Stimulated activated CD4-positive, alpha-beta T cell treated with anti-CD3 and anti-CD28 coated beads, Interleukin-12 subunit alpha, Interleukin-12 subunit beta, amount 100 ng/mL, for 24 hours (primary cell): Measurements from ENCODE around the gene C1orf122.

Experiments
- DNase-seq, 2 experiments: peaks; one replicate each; pipeline ENCODE4 v3.0.0-alpha.2; 2020; ENCODE audit warnings: low read depth in 2 of 2

The C1orf122 gene

DNA sequence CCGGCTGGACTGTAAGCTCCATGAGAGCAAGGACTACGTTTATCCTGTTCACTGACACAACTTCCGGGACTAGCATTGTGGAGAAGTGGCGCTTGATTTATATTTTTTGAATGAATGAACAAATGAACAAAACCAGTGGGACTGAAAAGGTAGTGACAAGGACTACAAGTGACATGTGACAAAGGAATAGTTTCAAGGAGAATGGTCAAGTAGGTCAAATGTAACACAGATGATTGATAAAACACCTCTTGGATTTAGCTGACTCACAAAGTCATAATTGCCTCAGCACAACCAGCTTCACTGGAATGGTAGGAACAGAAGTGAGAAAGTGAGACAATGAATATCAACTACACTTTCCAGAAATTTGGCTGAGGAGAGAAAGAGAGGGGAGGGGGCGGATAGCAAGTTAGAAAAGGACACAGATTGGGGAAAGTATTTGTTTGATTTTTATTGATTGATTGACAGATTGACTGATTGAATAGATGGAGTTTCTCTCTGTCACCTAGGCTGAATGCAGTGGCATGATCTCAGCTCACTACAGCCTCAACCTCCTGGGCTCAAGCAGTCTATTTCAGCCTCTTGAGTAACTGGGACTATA, 37.6 kb downstream of the C1orf122 start:
- DNase-seq, result no peak

DNA sequence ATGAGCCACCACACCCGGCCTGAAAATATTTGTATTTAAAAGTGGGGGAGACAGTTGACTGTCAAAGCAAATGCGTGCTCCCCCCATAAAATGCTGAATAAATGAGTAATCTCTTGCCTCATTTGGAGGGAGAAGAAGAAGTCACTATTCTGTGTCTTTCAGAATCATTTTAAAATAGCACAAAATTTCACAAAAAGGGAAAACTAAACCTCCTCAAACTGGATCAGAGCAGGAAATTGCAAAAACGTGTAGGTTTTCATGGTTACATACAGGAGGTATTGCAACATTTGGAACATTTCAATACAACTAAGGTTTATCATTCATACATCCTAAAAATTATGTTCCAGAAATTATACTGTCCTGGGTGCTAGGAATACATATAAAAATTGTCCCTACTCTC, 38.2 kb downstream of the C1orf122 start:
- no peak for DNase-seq

DNA sequence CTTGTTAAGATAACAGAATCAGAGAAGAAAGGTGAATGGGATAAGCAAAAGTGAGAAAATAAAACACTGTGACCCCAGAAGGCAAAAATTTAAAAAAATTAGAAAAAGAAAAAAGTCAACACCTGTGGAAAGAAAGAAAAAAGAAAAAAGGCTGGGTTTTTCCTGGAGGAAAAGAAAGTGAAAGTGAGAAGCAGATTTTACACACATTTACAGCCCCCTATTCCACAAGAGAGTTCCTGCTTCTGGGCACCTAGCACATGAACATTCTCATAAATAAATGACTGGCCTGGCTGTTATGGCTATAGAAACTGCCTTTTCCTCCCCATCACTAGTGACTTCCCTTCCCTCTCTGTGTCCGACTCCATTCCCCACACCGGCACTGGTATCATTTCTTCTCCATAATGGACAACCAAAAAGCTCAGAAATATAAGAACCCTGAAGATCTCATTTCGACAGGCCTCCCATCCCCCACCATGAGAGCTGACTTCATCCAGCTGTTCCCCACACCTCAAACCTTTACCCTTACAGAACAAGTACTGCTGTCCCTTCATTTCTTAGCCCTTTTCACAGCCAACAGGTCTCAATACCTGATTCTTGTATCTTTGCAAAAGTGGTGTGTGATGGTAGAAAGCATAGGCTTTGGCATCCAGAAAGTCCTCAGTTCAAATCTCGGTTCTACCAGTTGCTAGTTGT, 39.2 kb downstream of the C1orf122 start:
- no peak for DNase-seq

DNA sequence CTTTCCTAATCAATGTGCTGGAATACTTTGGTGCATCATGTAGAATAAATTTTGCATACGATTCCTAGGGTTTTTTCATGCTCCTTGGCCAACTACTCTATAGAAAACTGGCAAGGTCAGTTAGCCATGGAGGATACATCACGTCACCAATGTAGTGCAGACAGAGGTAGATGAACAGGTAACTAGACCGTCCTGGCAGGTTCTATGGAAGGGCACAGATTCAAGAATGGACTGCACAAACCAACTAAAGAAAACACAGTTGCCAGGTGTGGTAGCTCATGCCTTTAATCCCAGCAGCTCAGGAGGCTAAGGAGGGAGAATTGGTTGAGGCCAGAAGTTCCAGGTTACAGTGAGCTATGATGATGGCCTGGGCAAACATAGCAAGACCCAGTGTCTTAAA, 41.9 kb downstream of the C1orf122 start:
- no peak for DNase-seq

DNA sequence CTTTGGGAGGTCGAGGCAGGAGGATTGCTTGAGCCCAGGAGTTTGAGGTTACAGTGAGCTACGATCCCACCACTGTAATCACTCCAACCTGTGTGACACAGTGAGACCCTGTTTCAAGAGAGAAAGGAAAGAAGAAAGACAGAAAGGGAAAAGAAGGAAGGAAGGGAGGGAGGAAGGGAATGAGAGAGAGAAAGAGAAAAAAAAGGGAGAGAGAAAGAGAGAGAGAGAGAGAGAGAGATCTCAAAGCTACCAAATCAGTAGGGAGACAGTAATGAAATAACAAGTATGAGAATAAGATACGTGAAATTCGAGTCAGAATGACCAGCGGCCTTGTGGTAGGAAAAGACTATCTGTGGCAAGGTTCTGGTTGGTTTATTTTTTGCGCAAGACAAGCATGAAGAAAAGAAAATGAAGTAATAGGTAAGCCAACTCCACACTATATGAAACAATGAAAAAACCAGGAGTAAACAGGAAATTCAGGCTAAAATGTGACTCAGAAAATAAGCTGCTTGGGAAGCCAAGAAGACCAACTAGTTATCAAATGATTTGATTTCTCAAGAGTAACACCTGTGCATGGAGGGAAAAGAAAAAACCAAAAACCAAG, 42.9 kb downstream of the C1orf122 start:
- DNase-seq, result no peak

DNA sequence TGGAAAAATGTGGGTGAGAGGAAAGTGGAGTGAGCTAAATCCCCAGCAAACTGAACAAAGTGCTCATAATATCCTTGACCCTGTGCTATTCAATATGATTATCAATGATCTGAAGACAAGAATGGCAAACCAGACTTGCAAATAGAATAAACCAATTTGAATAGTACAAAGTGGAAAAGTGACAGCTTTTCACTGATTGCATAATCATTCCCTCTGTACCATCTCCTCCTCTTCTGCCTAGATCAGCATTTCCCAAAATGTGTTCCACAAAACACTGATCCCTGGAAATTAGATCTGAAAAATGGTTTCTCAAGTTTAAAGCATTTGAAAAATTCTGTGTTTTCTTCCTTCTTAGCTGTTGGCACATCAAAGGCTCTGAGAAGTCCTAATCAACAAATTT, 43.7 kb downstream of the C1orf122 start:
- DNase-seq, result no peak

DNA sequence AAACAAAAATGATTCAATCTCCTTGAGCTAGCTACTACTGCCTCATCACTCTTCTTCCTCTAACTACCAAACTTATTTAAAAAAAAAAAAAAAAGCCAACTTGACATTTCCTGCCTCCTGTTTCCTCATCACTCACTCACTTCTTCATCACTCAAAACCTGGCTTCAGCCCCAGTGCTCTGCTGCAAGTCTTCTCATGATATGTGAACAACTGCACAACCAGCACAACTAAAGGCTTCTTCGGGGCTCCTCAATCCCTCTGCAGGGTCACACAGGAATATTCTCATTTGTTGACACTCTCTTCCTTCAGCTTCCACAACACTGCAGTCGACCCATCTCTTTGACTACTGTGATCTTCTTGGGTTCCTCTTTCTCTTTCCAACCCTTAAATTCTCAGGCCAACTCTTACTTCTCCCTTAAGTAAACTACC, 44.2 kb downstream of the C1orf122 start:
- no peak for DNase-seq

DNA sequence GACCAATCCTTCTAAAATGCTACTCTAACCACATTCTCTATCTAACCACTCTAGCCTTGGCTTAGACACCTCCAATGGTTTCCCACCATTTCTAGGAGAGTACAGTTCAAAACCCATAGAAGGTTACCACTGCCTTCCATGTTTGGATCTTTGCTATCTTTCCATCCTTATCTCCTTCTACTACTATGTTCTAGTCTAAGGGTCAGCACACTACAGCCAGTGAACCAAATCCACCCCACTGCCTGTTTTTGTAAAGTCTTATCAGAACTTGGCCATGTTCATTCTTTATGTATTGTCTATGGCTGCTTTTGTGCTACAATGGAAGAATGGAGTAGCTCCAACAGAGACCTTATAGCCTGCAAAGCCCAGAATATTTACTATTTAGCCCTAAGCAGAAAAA, 45.6 kb downstream of the C1orf122 start:
- no peak for DNase-seq

DNA sequence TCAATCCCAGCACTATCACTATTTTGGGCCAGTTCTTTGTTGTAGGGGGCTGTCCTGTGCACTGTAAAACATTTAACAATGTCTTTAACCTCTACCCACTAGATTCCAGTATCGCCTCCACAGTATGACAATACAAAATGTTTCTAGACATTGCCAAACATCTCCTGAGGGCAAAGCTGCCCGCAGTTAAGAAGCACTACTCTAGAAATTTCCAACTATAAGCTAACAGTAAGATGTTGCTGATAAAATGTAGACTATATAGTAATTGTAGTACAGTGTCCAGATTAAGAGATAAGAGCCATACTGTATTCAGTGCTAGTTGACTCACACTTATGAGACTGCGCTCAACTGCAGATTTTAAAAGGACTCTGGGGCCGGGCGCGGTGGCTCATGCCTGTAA, 46.8 kb downstream of the C1orf122 start:
- DNase-seq, result no peak
